Activated T-helper 1 cell treated with anti-CD3 and anti-CD28 coated beads, Interleukin-12 subunit alpha, Interleukin-12 subunit beta, Interleukin-2, Interleukin-4 antibody, amounts not matched to agents 30 ng/mL and 10 ng/mL and 1 ng/mL, durations not matched to agents 14 hours and 24 hours and 36 hours (primary cell): ENCODE measurements around the gene JMJD1C. TPM values are rescaled to one million over a fixed set of nuclear protein-coding genes. Genes with fewer than 3 reads are reported as not detected.
"Not testable (repeated sequence)": the region's sequence is repeated elsewhere in the genome, so short reads cannot be mapped to it uniquely, and the experiment has no call there.

Experiments used
- DNase-seq: peaks from one replicate; pipeline ENCODE4 v3.0.0; 2021; ENCODE audit warnings: low spot score
- H3K27ac Mint-ChIP-seq: one replicate; pipeline ENCODE4 v1.8.0; 2021; ENCODE audit warnings: mild to moderate bottlenecking, mixed read lengths
- H3K27me3 Mint-ChIP-seq: one replicate; pipeline ENCODE4 v1.8.0; 2022; ENCODE audit warnings: mild to moderate bottlenecking, moderate library complexity, mixed read lengths; ENCODE audit not compliant: insufficient read depth
- H3K36me3 Mint-ChIP-seq: one replicate; pipeline ENCODE4 v1.8.0; 2021; ENCODE audit warnings: low read depth, mixed read lengths
- H3K4me1 Mint-ChIP-seq: one replicate; pipeline ENCODE4 v1.8.0; 2021; ENCODE audit warnings: low read depth, mixed read lengths
- H3K4me3 Mint-ChIP-seq: one replicate; pipeline ENCODE4 v1.8.0; 2021; ENCODE audit warnings: mild to moderate bottlenecking, moderate library complexity, mixed read lengths
- H3K9me3 Mint-ChIP-seq: one replicate; pipeline ENCODE4 v1.8.0; 2021; ENCODE audit warnings: mixed read lengths
- intact Hi-C: fragments of 100-400 bp; cut with micrococcal nuclease; formaldehyde crosslinking; loops from one replicate; pipeline ENCODE4 v1.15.1; 2024
- total RNA-seq: library from RNA; stranded (reverse); gene quantifications from 2 replicates; pipeline ENCODE4 v1.2.3, GENCODE V29; 2022

JMJD1C gene
- total RNA-seq, 1 donor from 2014 or later, result 48.0 TPM

GRCh38 chr10:63155388-63156020, 310.3 kb downstream of the JMJD1C start:
- Mint-ChIP-seq H3K36me3 (peaks cover 29% of the 10 kb centered on the region), H3K27ac (peak overlapping the region; percentile 52), H3K4me1 (peaks cover 31% of the 10 kb centered on the region), H3K4me3 (no peak overlapping the region), H3K9me3 (no peaks in the 10 kb centered on the region), H3K27me3 (no peaks in the 10 kb centered on the region)
- intact Hi-C loops, result loop anchor here (5.0 kb wide), 1 partner anchor 893 kb away; no protein-coding TSS in a partner anchor
- DNase-seq, result no peak

DNA sequence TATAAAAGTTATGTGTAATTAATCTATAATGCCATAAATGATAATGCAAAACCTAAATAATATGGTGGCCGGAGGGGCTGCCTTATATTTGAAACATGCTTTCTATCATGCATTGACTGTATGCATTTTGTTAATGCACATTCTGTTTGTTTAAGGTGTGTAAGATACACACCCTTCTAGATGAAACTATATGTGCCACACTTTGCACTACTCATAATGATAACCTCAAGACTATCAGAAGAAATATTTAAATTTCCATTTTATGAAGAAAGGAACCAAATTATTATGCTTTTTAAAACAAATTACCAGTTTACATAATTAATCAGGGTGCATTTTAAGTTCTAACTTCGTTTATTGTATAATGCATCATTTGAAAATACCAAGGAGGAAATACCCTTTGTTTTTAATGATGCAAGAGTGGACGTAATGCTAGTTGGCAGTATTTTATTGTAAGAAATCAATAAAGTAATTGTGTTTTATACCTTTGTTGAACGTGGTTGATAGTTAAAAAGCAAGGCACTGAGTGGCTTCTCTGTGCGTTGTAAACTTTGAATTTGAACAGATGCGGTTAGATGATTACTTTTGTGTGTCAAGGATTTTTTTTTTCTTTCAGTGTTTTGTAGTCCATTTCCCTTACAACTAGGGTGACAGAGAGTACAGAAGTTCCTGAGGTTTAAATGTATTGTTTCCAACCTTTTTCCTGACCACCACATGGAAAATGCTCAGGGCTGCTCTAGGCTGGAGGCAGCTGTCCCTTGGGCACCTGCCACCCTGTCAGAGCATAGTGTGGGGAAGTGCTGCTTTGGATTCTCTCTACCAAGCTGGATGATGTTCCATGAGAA, 311.0 kb downstream of the JMJD1C start:
- Mint-ChIP-seq H3K9me3 (no peaks in the 10 kb centered on the region), H3K4me1 (peaks cover 31% of the 10 kb centered on the region), H3K36me3 (peaks cover 29% of the 10 kb centered on the region), H3K27ac (peak overlapping the region; percentile 52), H3K4me3 (no peak overlapping the region), H3K27me3 (no peaks in the 10 kb centered on the region)
- DNase-seq, result no peak
- intact Hi-C loops, result loop anchor here (5.0 kb wide), 1 partner anchor 892 kb away; no protein-coding TSS in a partner anchor

DNA sequence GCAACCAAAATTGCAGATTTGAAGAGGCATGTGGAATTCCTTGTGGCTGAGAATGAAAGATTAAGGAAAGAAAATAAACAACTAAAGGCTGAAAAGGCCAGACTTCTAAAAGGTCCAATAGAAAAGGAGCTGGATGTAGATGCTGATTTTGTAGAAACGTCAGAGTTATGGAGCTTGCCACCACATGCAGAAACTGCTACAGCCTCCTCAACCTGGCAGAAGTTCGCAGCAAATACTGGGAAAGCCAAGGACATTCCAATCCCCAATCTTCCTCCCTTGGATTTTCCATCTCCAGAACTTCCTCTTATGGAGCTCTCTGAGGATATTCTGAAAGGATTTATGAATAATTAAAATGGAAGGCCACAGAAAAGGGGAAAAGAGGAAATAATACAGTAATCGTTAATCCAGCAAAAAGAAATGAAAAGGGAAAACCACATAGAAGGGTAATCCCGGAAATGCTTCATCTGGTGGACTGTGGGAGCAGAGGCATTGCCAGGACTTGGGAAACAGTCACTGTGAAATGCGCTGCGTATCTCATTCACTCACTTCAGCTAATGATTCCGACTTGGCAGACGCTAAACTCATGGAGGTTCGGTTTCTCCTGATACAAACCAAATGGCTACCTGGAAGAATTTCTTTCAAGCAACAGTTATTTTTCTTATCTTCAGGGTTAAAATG, 311.8 kb downstream of the JMJD1C start:
- H3K9me3 Mint-ChIP-seq, DNase-seq, intact Hi-C loops, H3K27ac Mint-ChIP-seq, H3K27me3 Mint-ChIP-seq, H3K4me3 Mint-ChIP-seq: not testable (repeated sequence)
- H3K4me1 Mint-ChIP-seq, result peaks cover 31% of the 10 kb centered on the region
- H3K36me3 Mint-ChIP-seq, result peaks cover 34% of the 10 kb centered on the region

DNA sequence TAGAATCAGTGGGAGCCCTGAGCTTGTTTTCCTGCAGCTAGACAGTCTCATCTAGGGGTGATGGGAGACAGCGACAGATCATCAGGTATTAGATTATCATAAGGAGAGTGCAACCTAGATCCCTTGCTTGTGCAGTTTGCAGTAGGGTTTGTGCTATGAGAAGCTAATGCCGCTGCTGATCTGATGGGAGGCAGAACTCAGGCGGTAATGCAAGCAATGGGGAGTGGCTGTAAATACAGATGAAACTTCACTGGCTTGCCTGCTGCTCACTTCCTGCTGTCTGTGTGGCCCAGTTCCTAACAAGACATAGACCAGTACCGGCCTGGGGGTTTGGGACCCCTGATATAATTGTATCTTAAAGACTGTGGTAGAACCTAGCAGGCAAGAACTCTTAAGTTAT, 315.0 kb downstream of the JMJD1C start:
- no peak overlapping the region for H3K4me3 Mint-ChIP-seq
- H3K36me3 Mint-ChIP-seq, result peaks cover 48% of the 10 kb centered on the region
- H3K4me1 Mint-ChIP-seq, result peaks cover 34% of the 10 kb centered on the region
- H3K27ac Mint-ChIP-seq, result no peak overlapping the region
- intact Hi-C loops, result no loop called here
- no peak for DNase-seq
- H3K9me3 Mint-ChIP-seq, result no peaks in the 10 kb centered on the region
- no peaks in the 10 kb centered on the region for H3K27me3 Mint-ChIP-seq

- intact Hi-C loops, result no loop called here
- Mint-ChIP-seq H3K27me3 (no peaks in the 10 kb centered on the region), H3K36me3 (peaks cover 27% of the 10 kb centered on the region), H3K4me1 (peaks cover 44% of the 10 kb centered on the region), H3K4me3 (no peak overlapping the region), H3K27ac (no peak overlapping the region), H3K9me3 (no peaks in the 10 kb centered on the region)
- no peak for DNase-seq
Measured at GRCh38 chr10:63146503-63146902, 319.3 kb downstream of the JMJD1C start.

DNA sequence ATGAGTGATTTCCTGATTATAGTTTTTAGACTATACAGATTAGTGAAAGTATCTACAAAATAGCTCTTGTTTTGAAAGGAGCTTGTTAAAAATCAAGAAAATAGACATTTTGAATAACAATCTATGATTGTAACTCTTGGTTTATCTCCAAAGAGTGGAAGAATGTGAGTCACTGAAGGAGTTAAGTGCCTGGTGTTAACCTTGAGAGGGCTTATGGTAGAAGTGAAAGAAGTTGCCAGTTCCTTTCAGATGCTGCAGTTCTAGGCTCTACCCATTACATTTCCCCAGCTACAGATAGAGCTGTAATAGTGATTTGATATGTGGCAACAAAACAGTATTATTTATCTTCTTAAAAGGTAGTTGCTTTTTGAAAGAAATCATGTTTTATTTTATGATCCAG, 320.0 kb downstream of the JMJD1C start:
- Mint-ChIP-seq H3K27me3 (no peaks in the 10 kb centered on the region), H3K27ac (no peak overlapping the region), H3K4me3 (no peak overlapping the region), H3K36me3 (peaks cover 23% of the 10 kb centered on the region), H3K9me3 (no peaks in the 10 kb centered on the region), H3K4me1 (peaks cover 39% of the 10 kb centered on the region)
- intact Hi-C loops, result no loop called here
- DNase-seq, result no peak

DNA sequence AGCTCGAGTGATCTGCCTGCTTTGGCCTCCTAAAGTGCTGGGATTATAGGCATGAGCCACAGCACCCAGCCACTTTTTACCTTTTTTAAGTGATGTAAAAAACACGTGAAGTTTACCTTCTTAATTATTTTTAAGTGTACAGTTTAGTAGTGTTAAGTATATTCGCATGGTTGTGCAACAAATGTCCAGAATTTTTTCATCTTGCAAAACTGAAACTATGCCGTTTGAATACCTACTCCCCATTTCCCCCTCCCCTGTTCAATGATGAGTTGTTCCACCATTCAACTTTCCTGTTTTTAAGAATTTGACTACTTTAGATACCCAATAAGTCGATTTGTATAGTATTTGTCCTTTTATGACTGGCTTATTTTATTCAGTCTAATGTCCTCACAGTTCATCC, 321.8 kb downstream of the JMJD1C start:
- intact Hi-C loops, result no loop called here
- no peak overlapping the region for H3K27ac Mint-ChIP-seq
- no peaks in the 10 kb centered on the region for H3K9me3 Mint-ChIP-seq
- no peak for DNase-seq
- no peak overlapping the region for H3K4me3 Mint-ChIP-seq
- peaks cover 27% of the 10 kb centered on the region for H3K36me3 Mint-ChIP-seq
- peaks cover 47% of the 10 kb centered on the region for H3K4me1 Mint-ChIP-seq
- H3K27me3 Mint-ChIP-seq, result no peaks in the 10 kb centered on the region

- Mint-ChIP-seq H3K27me3 (no peaks in the 10 kb centered on the region), H3K36me3 (peaks cover 25% of the 10 kb centered on the region), H3K27ac (no peak overlapping the region), H3K4me1 (peaks cover 42% of the 10 kb centered on the region), H3K4me3 (no peak overlapping the region), H3K9me3 (no peaks in the 10 kb centered on the region)
- intact Hi-C loops, result no loop called here
- no peak for DNase-seq
Measured at GRCh38 chr10:63142136-63142535, 323.6 kb downstream of the JMJD1C start.

- H3K4me3 Mint-ChIP-seq, result no peak overlapping the region
- H3K4me1 Mint-ChIP-seq, result peaks cover 36% of the 10 kb centered on the region
- no peaks in the 10 kb centered on the region for H3K27me3 Mint-ChIP-seq
- DNase-seq, result no peak
- H3K9me3 Mint-ChIP-seq, result no peaks in the 10 kb centered on the region
- H3K27ac Mint-ChIP-seq, result no peak overlapping the region
- peaks cover 24% of the 10 kb centered on the region for H3K36me3 Mint-ChIP-seq
- intact Hi-C loops, result no loop called here
Measured at GRCh38 chr10:63140077-63140476, 325.7 kb downstream of the JMJD1C start.

- no peak overlapping the region for H3K4me3 Mint-ChIP-seq
- peaks cover 6% of the 10 kb centered on the region for H3K9me3 Mint-ChIP-seq
- no peak overlapping the region for H3K27ac Mint-ChIP-seq
- intact Hi-C loops, result loop anchor here (10.0 kb wide), 1 partner anchor 1233 kb away; the partner anchor contains the start of gene ARID5B
- DNase-seq, result no peak
- H3K4me1 Mint-ChIP-seq, result peaks cover 44% of the 10 kb centered on the region
- H3K27me3 Mint-ChIP-seq, result no peaks in the 10 kb centered on the region
- peaks cover 24% of the 10 kb centered on the region for H3K36me3 Mint-ChIP-seq
Measured at GRCh38 chr10:63137306-63137705, 328.5 kb downstream of the JMJD1C start.

DNA sequence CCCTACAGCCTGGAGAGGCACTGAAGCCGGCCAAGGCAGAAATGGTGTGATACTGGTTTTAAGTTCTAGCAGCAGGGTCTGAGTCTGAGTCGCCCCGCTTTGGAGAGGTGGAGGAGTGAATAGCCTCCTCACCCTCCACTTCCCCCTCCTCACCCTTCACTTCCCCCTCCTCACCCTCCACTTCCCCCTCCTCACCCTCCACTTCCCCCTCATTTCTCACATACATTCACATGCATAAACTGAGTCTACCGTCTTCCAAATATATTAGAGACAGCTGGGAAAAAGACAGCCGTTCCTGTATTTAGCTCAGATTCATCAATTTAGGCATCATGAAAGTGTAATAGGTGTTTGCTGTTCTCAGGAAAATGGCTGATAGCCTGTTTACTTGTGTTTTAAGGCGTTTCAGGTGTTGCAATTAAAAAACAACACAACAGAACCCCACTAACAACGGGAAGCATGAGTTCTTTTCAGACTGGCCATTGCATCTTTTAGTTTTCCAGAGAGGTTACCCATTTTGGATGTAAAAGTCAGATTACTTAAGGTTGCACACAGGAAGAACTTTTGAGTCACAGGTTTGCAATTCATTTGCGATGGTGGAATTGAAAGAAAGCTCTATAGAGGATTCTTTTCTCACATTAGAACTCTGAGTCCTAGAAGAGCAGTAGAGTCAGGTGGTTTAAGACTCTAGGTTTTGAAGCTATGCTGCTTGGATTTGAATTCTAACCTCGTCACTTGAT, 331.8 kb downstream of the JMJD1C start:
- H3K9me3 Mint-ChIP-seq, result peaks cover 15% of the 10 kb centered on the region
- H3K36me3 Mint-ChIP-seq, result peaks cover 12% of the 10 kb centered on the region
- H3K4me1 Mint-ChIP-seq, result peaks cover 32% of the 10 kb centered on the region
- DNase-seq, result no peak
- peak overlapping the region; percentile 83 for H3K27ac Mint-ChIP-seq
- peak overlapping the region; percentile 91 for H3K4me3 Mint-ChIP-seq
- intact Hi-C loops, result loop anchor here (1.0 to 10.0 kb wide), 14 partner anchors 24 to 1229 kb away; partner anchors contain the start of genes ADO, ARID5B and EGR2
- peaks cover 3% of the 10 kb centered on the region for H3K27me3 Mint-ChIP-seq

GRCh38 chr10:63133056-63133820, 332.5 kb downstream of the JMJD1C start, which contains the start of gene NRBF2:
TSS of gene NRBF2 (plus strand) at chr10:63133328. CDS start at chr10:63133471, 143 bp downstream.
- H3K27me3 Mint-ChIP-seq, result peaks cover 3% of the 10 kb centered on the region
- H3K36me3 Mint-ChIP-seq, result peaks cover 12% of the 10 kb centered on the region
- peak; percentile 97 for DNase-seq
- H3K4me1 Mint-ChIP-seq, result peaks cover 32% of the 10 kb centered on the region
- H3K9me3 Mint-ChIP-seq, result peaks cover 15% of the 10 kb centered on the region
- H3K4me3 Mint-ChIP-seq, result peak within 1 kb of the TSS; percentile 91
- intact Hi-C loops, result loop anchor here (1.0 to 10.0 kb wide), 14 partner anchors 25 to 1228 kb away; partner anchors contain the start of genes ADO, ARID5B and EGR2
- H3K27ac Mint-ChIP-seq, result peak within 1 kb of the TSS; percentile 83
